ENCODE results near the gene CTSZ. TPM values are rescaled to one million over a fixed set of nuclear protein-coding genes. Genes with fewer than 3 reads are reported as not detected.
A peak's percentile ranks its signal among the peaks of the same experiment; 100 is the strongest.

The CTSZ gene
- total RNA-seq, 1 experiment from 2014 or later = 194 TPM

DNA sequence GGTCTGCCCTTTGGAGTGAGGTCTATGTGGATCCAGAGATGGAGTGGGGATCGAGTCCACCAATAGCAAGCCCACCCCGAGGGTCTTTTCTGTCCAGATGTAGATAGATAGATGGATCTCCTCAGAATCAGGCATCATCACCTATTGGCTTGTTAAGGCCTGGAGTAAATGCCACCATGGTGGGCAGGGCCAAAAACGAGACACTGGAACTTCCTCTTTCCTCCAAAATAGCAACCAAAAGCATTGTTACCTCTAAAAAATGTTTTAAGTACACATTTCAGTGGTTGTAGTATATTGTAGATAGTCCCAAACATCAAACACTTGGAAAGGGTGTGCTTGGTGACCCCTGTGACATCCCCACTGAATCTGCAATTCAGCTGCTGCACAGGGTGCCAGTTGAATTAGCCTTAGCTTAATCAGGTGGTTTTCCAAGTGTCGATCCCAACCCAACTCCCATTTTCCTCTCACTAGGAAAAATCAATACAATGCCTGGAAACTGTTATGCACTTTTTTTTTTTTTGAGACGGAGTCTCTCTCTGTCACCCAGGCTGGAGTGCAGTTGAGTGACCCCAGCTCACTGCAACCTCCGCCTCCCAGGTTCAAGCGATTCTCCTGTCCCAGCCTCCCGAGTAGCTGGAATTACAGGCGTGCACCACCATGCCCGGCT is 61.0 kb downstream of the CTSZ start:
- TF ChIP-seq, protein P1, sequence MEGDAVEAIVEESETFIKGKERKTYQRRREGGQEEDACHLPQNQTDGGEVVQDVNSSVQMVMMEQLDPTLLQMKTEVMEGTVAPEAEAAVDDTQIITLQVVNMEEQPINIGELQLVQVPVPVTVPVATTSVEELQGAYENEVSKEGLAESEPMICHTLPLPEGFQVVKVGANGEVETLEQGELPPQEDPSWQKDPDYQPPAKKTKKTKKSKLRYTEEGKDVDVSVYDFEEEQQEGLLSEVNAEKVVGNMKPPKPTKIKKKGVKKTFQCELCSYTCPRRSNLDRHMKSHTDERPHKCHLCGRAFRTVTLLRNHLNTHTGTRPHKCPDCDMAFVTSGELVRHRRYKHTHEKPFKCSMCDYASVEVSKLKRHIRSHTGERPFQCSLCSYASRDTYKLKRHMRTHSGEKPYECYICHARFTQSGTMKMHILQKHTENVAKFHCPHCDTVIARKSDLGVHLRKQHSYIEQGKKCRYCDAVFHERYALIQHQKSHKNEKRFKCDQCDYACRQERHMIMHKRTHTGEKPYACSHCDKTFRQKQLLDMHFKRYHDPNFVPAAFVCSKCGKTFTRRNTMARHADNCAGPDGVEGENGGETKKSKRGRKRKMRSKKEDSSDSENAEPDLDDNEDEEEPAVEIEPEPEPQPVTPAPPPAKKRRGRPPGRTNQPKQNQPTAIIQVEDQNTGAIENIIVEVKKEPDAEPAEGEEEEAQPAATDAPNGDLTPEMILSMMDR (conservative IDR thresholded peaks at IDR 0.05) = no peak
- no peak for TF ChIP-seq EZH2 (IDR thresholded peaks at IDR 0.05; ENCODE audit: low read depth)
- ChIA-PET POLR2A (ENCODE audit: unreplicated experiment) (no interaction called here), CTCF (no interaction called here)
- H3K4me1 ChIP-seq (replicated peaks; ENCODE audit: insufficient read depth) = peaks cover 27% of the 10 kb centered on the region
- DNase-seq = no peak
- H3K4me2 ChIP-seq = peak overlapping the region; percentile 70; the same call in 1 of the 2 replicates
- H4K20me1 ChIP-seq (ENCODE audit: insufficient read depth) = no peaks in the 10 kb centered on the region
- no peak overlapping the region for H3K4me3 ChIP-seq
- intact Hi-C loops (cut with micrococcal nuclease; ENCODE audit: unreplicated experiment) = no loop called here
- no peaks in the 10 kb centered on the region for H3K27me3 ChIP-seq (ENCODE audit: insufficient read depth, low read depth)
- no peaks in the 10 kb centered on the region for H3K79me2 ChIP-seq (ENCODE audit: low read depth)
- H3F3A ChIP-seq (ENCODE audit: insufficient read depth, low read depth) = peaks cover 24% of the 10 kb centered on the region; the same call in 1 of the 2 replicates
- no peaks in the 10 kb centered on the region for H3K36me3 ChIP-seq (ENCODE audit: low read depth)
- no peaks in the 10 kb centered on the region for H3K9me3 ChIP-seq (ENCODE audit: insufficient read depth, low read depth)
- BruUV-seq (replicated peaks) = no TSS peak
- H3K9me2 ChIP-seq (ENCODE audit: insufficient read depth) = no peaks in the 10 kb centered on the region
- peak overlapping the region; percentile 99 for H3K27ac ChIP-seq
- no peak overlapping the region for H2AFZ ChIP-seq

Other genes with a start within 250 kb of the CTSZ start
- gene GNAS-AS1, start 156.4 kb downstream of the CTSZ start, total RNA-seq (2021) = 5.7 and 6.8 TPM in 2 replicates
- 929 and 1,304 TPM in 2 replicates for gene GNAS, start 154.5 kb downstream of the CTSZ start, total RNA-seq (2021)
- 122 and 130 TPM in 2 replicates for gene NELFCD, start 26.0 kb downstream of the CTSZ start, total RNA-seq (2021)
- 0.18 and 0.35 TPM in 2 replicates for gene TUBB1, start 12.2 kb upstream of the CTSZ start, total RNA-seq (2021)
- 76.3 and 84.8 TPM in 2 replicates for gene ATP5F1E, start 25.1 kb upstream of the CTSZ start, total RNA-seq (2021)
- 106 and 137 TPM in 2 replicates for gene PRELID3B, start 35.5 kb upstream of the CTSZ start, total RNA-seq (2021)
- gene ZNF831, start 156.6 kb upstream of the CTSZ start, total RNA-seq (2021) = not detected in 2 replicates

Data from PC-9 (cell line).